WTC11 (cell line): ENCODE results near the gene TCF7L1.

ENCODE experiments used
- AFF4 ChIP-seq: sonication (generic); formaldehyde crosslinking; IDR thresholded peaks from 2 replicates; pipeline ENCODE4 v1.8.1; 2023; ENCODE audit warnings: mild to moderate bottlenecking, missing genetic modification reagents, borderline replicate concordance
- CBFB ChIP-seq: sonication (generic); formaldehyde crosslinking; IDR thresholded peaks from 2 replicates; pipeline ENCODE4 v1.8.1; 2022; ENCODE audit warnings: mild to moderate bottlenecking, low read depth, missing genetic modification reagents
- CREM ChIP-seq: sonication (generic); formaldehyde crosslinking; IDR thresholded peaks from 2 replicates; pipeline ENCODE4 v1.8.1; 2022; ENCODE audit warnings: mild to moderate bottlenecking, missing genetic modification reagents, moderate library complexity
- CTCF ChIP-seq: fragments of 200-600 bp; IDR thresholded peaks from 2 replicates; pipeline ENCODE4 v1.8.0; 2022; ENCODE audit warnings: antibody characterized with exemption
- ELF4 ChIP-seq: sonication (generic); formaldehyde crosslinking; IDR thresholded peaks from 2 replicates; pipeline ENCODE4 v1.8.1; 2022; ENCODE audit warnings: low read depth, mild to moderate bottlenecking, moderate library complexity, missing genetic modification reagents
- FOXP1 ChIP-seq: sonication (generic); formaldehyde crosslinking; IDR thresholded peaks from 2 replicates; pipeline ENCODE4 v1.8.0; 2022; ENCODE audit warnings: missing genetic modification reagents, mild to moderate bottlenecking, moderate library complexity, borderline replicate concordance
- JUN ChIP-seq: sonication (generic); formaldehyde crosslinking; IDR thresholded peaks from 2 replicates; pipeline ENCODE4 v1.8.0; 2023; ENCODE audit warnings: mild to moderate bottlenecking, missing genetic modification reagents
- NR3C1 ChIP-seq: sonication (generic); formaldehyde crosslinking; conservative IDR thresholded peaks from 2 replicates; pipeline ENCODE4 v1.8.1; 2023; ENCODE audit warnings: low read depth, mild to moderate bottlenecking, missing genetic modification reagents
- RELA ChIP-seq: sonication (generic); formaldehyde crosslinking; IDR thresholded peaks from 2 replicates; pipeline ENCODE4 v1.8.1; 2022; ENCODE audit warnings: missing genetic modification reagents, mild to moderate bottlenecking, borderline replicate concordance
- STAT6 ChIP-seq: sonication (generic); formaldehyde crosslinking; conservative IDR thresholded peaks from 2 replicates; pipeline ENCODE4 v1.8.1; 2023; ENCODE audit warnings: mild to moderate bottlenecking, low read depth, missing genetic modification reagents, moderate library complexity
- TEAD4 ChIP-seq: sonication (generic); formaldehyde crosslinking; IDR thresholded peaks from 2 replicates; pipeline ENCODE4 v1.8.0; 2022; ENCODE audit warnings: mild to moderate bottlenecking, missing genetic modification reagents
- ZNF121 ChIP-seq: sonication (generic); formaldehyde crosslinking; IDR thresholded peaks from 2 replicates; pipeline ENCODE4 v1.8.0; 2023; ENCODE audit warnings: missing genetic modification reagents
- ZNF232 ChIP-seq: sonication (generic); formaldehyde crosslinking; IDR thresholded peaks from 2 replicates; pipeline ENCODE4 v1.8.0; 2022; ENCODE audit warnings: mild to moderate bottlenecking, missing genetic modification reagents

- TF ChIP-seq CBFB (CRISPR knock-in tag) (no peak), CTCF (no peak), JUN (CRISPR knock-in tag) (no peak), ZNF121 (no peak), CREM (CRISPR knock-in tag) (no peak), STAT6 (CRISPR knock-in tag) (no peak), AFF4 (no peak), RELA (no peak), TEAD4 (CRISPR knock-in tag) (no peak), NR3C1 (CRISPR knock-in tag) (no peak), FOXP1 (no peak), ZNF232 (CRISPR knock-in tag) (no peak), ELF4 (CRISPR knock-in tag) (no peak)
Measured at GRCh38 chr2:85195956-85196355, 62.8 kb downstream of the TCF7L1 start.
